CD14-positive monocyte (primary cell): ENCODE data around the gene THSD4. TPM values are rescaled to one million over a fixed set of nuclear protein-coding genes. Genes with fewer than 3 reads are reported as not detected.
"Not testable (repeated sequence)": the region's sequence is repeated elsewhere in the genome, so short reads cannot be mapped to it uniquely, and the experiment has no call there.

Experiments used
- DNase-seq, 3 donors: peaks; one replicate each; pipeline ENCODE4 v3.0.0-alpha.2; 2011 to 2022
- H2AFZ ChIP-seq: 2 replicates; pipeline ENCODE4 v1.6.0; 2012; ENCODE audit warnings: mild to moderate bottlenecking, low read depth, low read length, inconsistent platforms; ENCODE audit not compliant: insufficient read depth, poor library complexity, severe bottlenecking
- H3K27ac ChIP-seq, 2 donors: 1 replicate in 1 of 2; 2 replicates in 1 of 2; pipeline ENCODE4 v1.5.1; 2012 to 2013; ENCODE audit warnings: low read length in 2 of 2, control low read depth in 1 of 2, inconsistent platforms in 1 of 2, low read depth in 1 of 2, mild to moderate bottlenecking in 1 of 2
- H3K27me3 ChIP-seq, 2 donors: one replicate each; pipeline versions ENCODE4 v1.6.0 to v1.6.1; 2011 to 2013; ENCODE audit warnings: low read length in 2 of 2; ENCODE audit not compliant: control insufficient read depth in 2 of 2, insufficient read depth in 2 of 2
- H3K36me3 ChIP-seq, 2 donors: replicated peaks in 1 of 2; 1 replicate in 1 of 2; 2 replicates in 1 of 2; pipeline versions ENCODE4 v1.5.1 to v1.6.1; 2012 to 2013; ENCODE audit warnings: low read length in 2 of 2, control low read depth in 1 of 2, inconsistent platforms in 1 of 2, mild to moderate bottlenecking in 1 of 2; ENCODE audit not compliant: insufficient read depth in 2 of 2, control insufficient read depth in 1 of 2
- H3K4me1 ChIP-seq, 2 donors: 1 replicate in 1 of 2; 2 replicates in 1 of 2; pipeline versions ENCODE4 v1.5.1 to v1.6.1; 2012 to 2013; ENCODE audit warnings: low read length in 2 of 2, control low read depth in 1 of 2, inconsistent platforms in 1 of 2, mild to moderate bottlenecking in 1 of 2, moderate library complexity in 1 of 2; ENCODE audit not compliant: insufficient read depth in 2 of 2, control insufficient read depth in 1 of 2
- H3K4me2 ChIP-seq: replicated peaks from 2 replicates; pipeline ENCODE3; 2012; ENCODE audit warnings: low read length, moderate library complexity, mild to moderate bottlenecking; ENCODE audit not compliant: poor library complexity, severe bottlenecking; ENCODE audit errors: extremely low read depth
- H3K4me3 ChIP-seq, 3 experiments: fragments of 200-600 bp in 1 of 3; sonication (generic) in 1 of 3; replicated peaks in 1 of 3; 1 replicate in 2 of 3; 2 replicates in 1 of 3; pipeline ENCODE4 v1.5.1; 2011 to 2013; ENCODE audit warnings: low read length in 3 of 3, mild to moderate bottlenecking in 3 of 3, control low read depth in 2 of 3, low read depth in 2 of 3, inconsistent platforms in 1 of 3, moderate library complexity in 1 of 3
- H3K79me2 ChIP-seq: 2 replicates; pipeline ENCODE4 v1.6.0; 2012; ENCODE audit warnings: mild to moderate bottlenecking, control low read depth, inconsistent platforms, low read length, moderate library complexity; ENCODE audit not compliant: insufficient read depth
- H3K9ac ChIP-seq: 2 replicates; pipeline ENCODE4 v1.6.0; 2017; ENCODE audit warnings: low read length, mild to moderate bottlenecking; ENCODE audit not compliant: insufficient read depth, poor library complexity, severe bottlenecking
- H3K9me3 ChIP-seq, 2 donors: replicated peaks in 1 of 2; 1 replicate in 1 of 2; 2 replicates in 1 of 2; pipeline versions ENCODE4 v1.5.1 to v1.6.1; 2012 to 2013; ENCODE audit warnings: low read length in 2 of 2, control low read depth in 1 of 2; ENCODE audit not compliant: control insufficient read depth in 1 of 2, insufficient read depth in 1 of 2
- H4K20me1 ChIP-seq: 2 replicates; pipeline ENCODE4 v1.6.0; 2012; ENCODE audit warnings: mild to moderate bottlenecking, low read length, control low read depth, moderate library complexity; ENCODE audit not compliant: insufficient read depth
- H3K27ac Mint-ChIP-seq, 7 donors: one replicate each; pipeline ENCODE4 v1.8.0; 2020; ENCODE audit warnings: mild to moderate bottlenecking in 7 of 7, mixed read lengths in 7 of 7, moderate library complexity in 6 of 7, inconsistent platforms in 2 of 7
- H3K27me3 Mint-ChIP-seq, 3 donors: one replicate each; pipeline ENCODE4 v1.8.0; 2021 to 2022; ENCODE audit warnings: low read depth in 3 of 3, mild to moderate bottlenecking in 3 of 3, mixed read lengths in 3 of 3, moderate library complexity in 3 of 3, inconsistent platforms in 1 of 3
- H3K36me3 Mint-ChIP-seq, 2 donors: one replicate each; pipeline ENCODE4 v1.8.0; 2020; ENCODE audit warnings: mixed read lengths in 2 of 2, inconsistent platforms in 1 of 2, mild to moderate bottlenecking in 1 of 2
- H3K4me1 Mint-ChIP-seq: one replicate; pipeline ENCODE4 v1.8.0; 2020; ENCODE audit warnings: mild to moderate bottlenecking, mixed read lengths
- H3K4me3 Mint-ChIP-seq, 2 donors: one replicate each; pipeline ENCODE4 v1.8.0; 2020; ENCODE audit warnings: mild to moderate bottlenecking in 2 of 2, mixed read lengths in 2 of 2, moderate library complexity in 1 of 2
- H3K9me3 Mint-ChIP-seq, 7 donors: one replicate each; pipeline ENCODE4 v1.8.0; 2020 to 2022; ENCODE audit warnings: mixed read lengths in 7 of 7, mild to moderate bottlenecking in 6 of 7, moderate library complexity in 6 of 7, inconsistent platforms in 2 of 7
- WGBS: methylation state at CpG from one replicate; pipeline ENCODE4 v1.1.5; 2013; ENCODE audit warnings: missing lambda C conversion rate; ENCODE audit not compliant: insufficient coverage; 5-methylcytosine and 5-hydroxymethylcytosine counted together
- intact Hi-C, 2 donors: fragments of 100-400 bp; cut with micrococcal nuclease; formaldehyde crosslinking; loops; one replicate each; pipeline versions ENCODE4 v1.15.0 to v1.15.1; 2023
- polyA plus RNA-seq, 3 donors: library from polyadenylated mRNA; depleted of rRNA in 1 of 3; unstranded in 2 of 3; stranded (reverse) in 1 of 3; fragments of 300-500 nt in 2 of 3; fragments of >200 nt in 1 of 3; fragmentation: Illumina TruSeq in 2 of 3; gene quantifications; 1 replicate in 2 of 3; 2 replicates in 1 of 3; pipeline ENCODE4 v1.2.3, GENCODE V29; 2012 to 2021
- TF ChIP-seq, protein P1 (sequence below): fragments of 200-600 bp; IDR thresholded peaks from one replicate; pipeline ENCODE4 v1.8.0; 2022; ENCODE audit warnings: antibody characterized with exemption, mild to moderate bottlenecking

Gene THSD4
- polyA plus RNA-seq, 3 donors = not detected

DNA sequence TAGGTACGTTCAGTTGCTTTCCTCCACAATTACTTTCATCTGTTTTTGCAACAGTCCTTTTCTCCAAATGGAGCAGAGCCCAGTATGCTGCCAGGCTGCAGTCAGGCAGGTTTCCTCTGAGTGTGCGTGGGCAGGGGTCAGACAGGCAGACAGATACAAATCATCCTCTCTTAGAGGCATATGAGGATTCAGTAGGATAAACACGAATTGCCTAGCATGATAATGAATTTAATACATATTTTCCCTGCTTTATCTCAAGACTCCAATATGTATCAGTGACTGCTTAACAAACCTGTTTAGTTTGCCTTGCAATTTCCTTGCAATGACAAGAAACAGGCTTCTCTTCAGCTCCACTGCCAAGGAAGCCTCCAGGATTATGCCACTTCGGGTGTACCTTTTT, 554.4 kb downstream of the THSD4 start:
- Histone ChIP-seq H3K9me3 (no peaks in the 10 kb centered on the region), H3K4me3 (no peak overlapping the region), H3K36me3 (no peaks in the 10 kb centered on the region), H3K4me2 (no peak overlapping the region), H3K79me2 (no peaks in the 10 kb centered on the region), H3K27me3 (peaks cover 0 to 2% of the 10 kb centered on the region in 2 donors), H3K9ac (no peak overlapping the region), H2AFZ (no peak overlapping the region), H3K4me1 (no peaks in the 10 kb centered on the region), H4K20me1 (no peaks in the 10 kb centered on the region), H3K27ac (no peak overlapping the region)
- intact Hi-C loops = no loop called here
- H3K4me3 Mint-ChIP-seq = no peak overlapping the region
- no CpG with 5 or more reads among the region's 4 CpGs for WGBS
- peaks cover 4 to 13% (median 11%) of the 10 kb centered on the region in 3 donors for H3K27me3 Mint-ChIP-seq
- TF ChIP-seq, protein P1, sequence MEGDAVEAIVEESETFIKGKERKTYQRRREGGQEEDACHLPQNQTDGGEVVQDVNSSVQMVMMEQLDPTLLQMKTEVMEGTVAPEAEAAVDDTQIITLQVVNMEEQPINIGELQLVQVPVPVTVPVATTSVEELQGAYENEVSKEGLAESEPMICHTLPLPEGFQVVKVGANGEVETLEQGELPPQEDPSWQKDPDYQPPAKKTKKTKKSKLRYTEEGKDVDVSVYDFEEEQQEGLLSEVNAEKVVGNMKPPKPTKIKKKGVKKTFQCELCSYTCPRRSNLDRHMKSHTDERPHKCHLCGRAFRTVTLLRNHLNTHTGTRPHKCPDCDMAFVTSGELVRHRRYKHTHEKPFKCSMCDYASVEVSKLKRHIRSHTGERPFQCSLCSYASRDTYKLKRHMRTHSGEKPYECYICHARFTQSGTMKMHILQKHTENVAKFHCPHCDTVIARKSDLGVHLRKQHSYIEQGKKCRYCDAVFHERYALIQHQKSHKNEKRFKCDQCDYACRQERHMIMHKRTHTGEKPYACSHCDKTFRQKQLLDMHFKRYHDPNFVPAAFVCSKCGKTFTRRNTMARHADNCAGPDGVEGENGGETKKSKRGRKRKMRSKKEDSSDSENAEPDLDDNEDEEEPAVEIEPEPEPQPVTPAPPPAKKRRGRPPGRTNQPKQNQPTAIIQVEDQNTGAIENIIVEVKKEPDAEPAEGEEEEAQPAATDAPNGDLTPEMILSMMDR = no peak
- H3K27ac Mint-ChIP-seq = no peak overlapping the region
- DNase-seq = no peak
- H3K36me3 Mint-ChIP-seq = no peaks in the 10 kb centered on the region
- H3K4me1 Mint-ChIP-seq = no peaks in the 10 kb centered on the region
- H3K9me3 Mint-ChIP-seq = peaks cover 0 to 6% (median 3%) of the 10 kb centered on the region in 7 donors

DNA sequence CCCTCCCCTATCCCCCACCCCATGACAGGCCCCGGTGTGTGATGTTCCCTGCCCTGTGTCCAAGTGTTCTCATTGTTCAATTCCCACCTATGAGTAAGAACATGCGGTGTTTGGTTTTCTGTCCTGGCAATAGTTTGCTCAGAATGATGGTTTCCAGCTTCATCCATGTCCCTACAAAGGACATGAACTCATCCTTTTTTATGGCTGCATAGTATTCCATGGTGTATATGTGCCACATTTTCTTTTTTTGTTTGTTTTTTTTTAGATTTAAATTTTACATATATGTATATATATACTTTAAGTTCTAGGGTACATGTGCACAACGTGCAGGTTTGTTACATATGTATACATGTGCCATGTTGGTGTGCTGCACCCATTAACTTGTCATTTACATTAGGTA, 555.0 kb downstream of the THSD4 start:
- H3K4me1 ChIP-seq, H3K4me3 Mint-ChIP-seq, H3K4me2 ChIP-seq, H3K27me3 ChIP-seq, intact Hi-C loops, H3K79me2 ChIP-seq, H3K27ac ChIP-seq, H3K4me1 Mint-ChIP-seq, H3K36me3 Mint-ChIP-seq, H2AFZ ChIP-seq, H4K20me1 ChIP-seq, H3K9ac ChIP-seq, DNase-seq, H3K9me3 ChIP-seq, H3K4me3 ChIP-seq, H3K9me3 Mint-ChIP-seq, H3K36me3 ChIP-seq: not testable (repeated sequence)
- Mint-ChIP-seq H3K27ac (peak overlapping the region in 1 of 7 donors; percentile 15), H3K27me3 (peaks cover 4 to 13% (median 9%) of the 10 kb centered on the region in 3 donors)
- WGBS = no CpG with 5 or more reads among the region's 3 CpGs
